NCI-H187 treated with DMSO at 0.1 percent for 48 hours (cell line): ENCODE data around the gene ANKS1B.
"Not testable (repeated sequence)": the region's sequence is repeated elsewhere in the genome, so short reads cannot be mapped to it uniquely, and the experiment has no call there.

Experiments
- DNase-seq: peaks from one replicate; lab custom pipeline; 2025; lab: John Stamatoyannopoulos, UW

Gene ANKS1B

GRCh38 chr12:99019798-99020197, 964.9 kb downstream of the ANKS1B start:
- DNase-seq, result no peak

GRCh38 chr12:99017971-99018370, 966.8 kb downstream of the ANKS1B start:
- DNase-seq, result no peak

- DNase-seq, result no peak
Measured at GRCh38 chr12:99009654-99010296, 975.0 kb downstream of the ANKS1B start.

- no peak for DNase-seq
Measured at GRCh38 chr12:99005601-99006000, 979.1 kb downstream of the ANKS1B start.

- no peak for DNase-seq
Measured at GRCh38 chr12:99004799-99005466, 979.8 kb downstream of the ANKS1B start.

GRCh38 chr12:99002731-99003130, 982.0 kb downstream of the ANKS1B start:
- DNase-seq, result no peak

GRCh38 chr12:99002156-99002555, 982.6 kb downstream of the ANKS1B start:
- DNase-seq, result no peak

- no peak for DNase-seq
Measured at GRCh38 chr12:98999559-98999958, 985.2 kb downstream of the ANKS1B start.

- peak; percentile 26 for DNase-seq
Measured at GRCh38 chr12:98998697-98999299, 985.9 kb downstream of the ANKS1B start.

- DNase-seq, result no peak
Measured at GRCh38 chr12:98997899-98998298, 986.8 kb downstream of the ANKS1B start.

GRCh38 chr12:98990648-98991047, 994.1 kb downstream of the ANKS1B start:
- DNase-seq, result no peak

- DNase-seq, result no peak
Measured at GRCh38 chr12:98985156-98985555, 999.6 kb downstream of the ANKS1B start.

- DNase-seq, result no peak
Measured at GRCh38 chr12:98983647-98984046, 1001.1 kb downstream of the ANKS1B start.

GRCh38 chr12:98980508-98980907, 1004.2 kb downstream of the ANKS1B start:
- DNase-seq, result no peak

GRCh38 chr12:98977186-98977585, 1007.5 kb downstream of the ANKS1B start:
- DNase-seq, result no peak

- DNase-seq, result no peak
Measured at GRCh38 chr12:98974767-98975381, 1009.9 kb downstream of the ANKS1B start.

GRCh38 chr12:98973395-98973794, 1011.3 kb downstream of the ANKS1B start:
- no peak for DNase-seq

- DNase-seq, result no peak
Measured at GRCh38 chr12:98970950-98971349, 1013.8 kb downstream of the ANKS1B start.

GRCh38 chr12:98970210-98970609, 1014.5 kb downstream of the ANKS1B start:
- no peak for DNase-seq

- no peak for DNase-seq
Measured at GRCh38 chr12:98968896-98969295, 1015.8 kb downstream of the ANKS1B start.

- DNase-seq, result not testable (repeated sequence)
Measured at GRCh38 chr12:98957135-98957534, 1027.6 kb downstream of the ANKS1B start.

GRCh38 chr12:98955284-98955683, 1029.5 kb downstream of the ANKS1B start:
- DNase-seq, result no peak

GRCh38 chr12:98954506-98954905, 1030.2 kb downstream of the ANKS1B start:
- no peak for DNase-seq
